ENCODE results near the gene BSG. TPM values are rescaled to one million over a fixed set of nuclear protein-coding genes. Genes with fewer than 3 reads are reported as not detected.
A peak's percentile ranks its signal among the peaks of the same experiment; 100 is the strongest.

The BSG gene
- total RNA-seq, 1 donor from 2014 or later, result 366 TPM

GRCh38 chr19:566844-567243, 5.6 kb upstream of the BSG start:
- H3K27me3 ChIP-seq (ENCODE audit: low read depth), result no peaks in the 10 kb centered on the region
- peak overlapping the region; percentile 27 for H3K4me3 ChIP-seq
- TF ChIP-seq CTCF (IDR thresholded peaks at IDR 0.05), result no peak
- no peaks in the 10 kb centered on the region for H3K36me3 ChIP-seq
- H3K27ac ChIP-seq, result peak overlapping the region; percentile 49
- intact Hi-C loops (cut with DNase I), result no loop called here
- H3K4me1 ChIP-seq, result peaks cover 11% of the 10 kb centered on the region
- no peak for ATAC-seq
- DNase-seq, result no peak
- H3K9me3 ChIP-seq, result no peaks in the 10 kb centered on the region

DNA sequence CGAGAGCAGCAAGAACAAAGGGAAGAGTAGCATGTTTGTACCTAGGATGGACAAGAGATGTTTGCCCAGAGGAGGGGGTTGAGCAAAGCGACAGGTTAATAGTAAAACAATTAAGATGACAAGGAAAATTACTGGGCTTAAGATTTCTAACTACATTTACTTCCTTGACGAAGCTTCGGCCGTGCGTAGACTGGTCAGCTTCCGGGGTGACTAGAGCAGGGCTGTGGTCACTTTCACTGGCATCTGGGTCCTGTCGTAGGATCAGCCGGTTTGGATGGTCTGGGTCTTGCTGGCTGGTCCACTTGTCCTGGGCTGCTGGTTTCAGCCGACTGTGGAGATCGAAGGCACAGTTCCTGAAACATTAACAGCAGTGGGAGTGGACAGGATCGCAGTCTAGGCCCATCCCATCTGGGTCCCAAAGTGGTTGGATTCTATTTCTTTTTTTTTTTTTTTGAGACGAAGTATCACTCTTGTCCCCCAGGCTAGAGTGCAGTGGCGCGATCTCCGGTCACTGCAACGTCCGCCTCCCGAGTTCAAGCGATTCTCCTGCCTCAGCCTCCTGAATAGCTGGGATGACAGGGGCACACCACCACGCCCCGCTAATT, 5.0 kb upstream of the BSG start:
- DNase-seq, result peak; percentile 50
- no peak for ATAC-seq
- Histone ChIP-seq H3K36me3 (no peaks in the 10 kb centered on the region), H3K27me3 (ENCODE audit: low read depth) (no peaks in the 10 kb centered on the region), H3K4me1 (peaks cover 11% of the 10 kb centered on the region), H3K4me3 (no peak overlapping the region), H3K27ac (peak overlapping the region; percentile 49), H3K9me3 (no peaks in the 10 kb centered on the region)
- intact Hi-C loops (cut with DNase I), result no loop called here
- TF ChIP-seq CTCF (IDR thresholded peaks at IDR 0.05), result no peak

DNA sequence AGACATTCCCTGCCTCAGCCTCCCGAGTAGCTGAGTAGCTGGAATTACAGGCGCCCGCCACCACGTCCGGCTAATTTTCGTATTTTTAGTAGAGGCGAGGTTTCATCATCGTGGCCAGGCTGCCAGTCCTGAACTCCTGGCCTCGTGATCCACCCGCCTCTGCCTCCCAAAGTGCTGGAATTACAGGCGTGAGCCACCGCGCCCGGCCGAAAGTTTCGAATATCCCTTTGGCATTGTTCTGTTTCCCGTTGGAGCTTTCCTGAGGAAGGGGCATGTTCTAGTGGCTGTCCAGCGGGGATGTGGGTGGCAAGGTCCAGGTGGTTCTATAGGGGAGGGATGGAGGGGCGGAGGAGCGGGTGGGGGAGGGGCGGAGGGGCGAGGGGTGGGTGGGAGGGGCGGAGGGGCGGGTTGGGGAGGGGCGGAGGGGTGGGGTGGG, 2.1 kb upstream of the BSG start:
- Histone ChIP-seq H3K36me3 (no peaks in the 10 kb centered on the region), H3K9me3 (no peaks in the 10 kb centered on the region), H3K4me1 (peaks cover 32% of the 10 kb centered on the region), H3K27ac (no peak overlapping the region), H3K27me3 (ENCODE audit: low read depth) (no peaks in the 10 kb centered on the region), H3K4me3 (no peak overlapping the region)
- intact Hi-C loops (cut with DNase I), result no loop called here
- DNase-seq (no peak), ATAC-seq (no peak)
- no peak for TF ChIP-seq CTCF (IDR thresholded peaks at IDR 0.05)

GRCh38 chr19:570937-571565, 1.3 kb upstream of the BSG start:
- H3K36me3 ChIP-seq, result no peaks in the 10 kb centered on the region
- ATAC-seq, result peak; percentile 12 to 15
- H3K4me1 ChIP-seq, result peaks cover 40% of the 10 kb centered on the region
- H3K27ac ChIP-seq, result peak overlapping the region; percentile 93
- DNase-seq, result peak; percentile 70
- intact Hi-C loops (cut with DNase I), result no loop called here
- H3K9me3 ChIP-seq, result no peaks in the 10 kb centered on the region
- TF ChIP-seq CTCF (IDR thresholded peaks at IDR 0.05), result no peak
- peak overlapping the region; percentile 96 for H3K4me3 ChIP-seq
- no peaks in the 10 kb centered on the region for H3K27me3 ChIP-seq (ENCODE audit: low read depth)

DNA sequence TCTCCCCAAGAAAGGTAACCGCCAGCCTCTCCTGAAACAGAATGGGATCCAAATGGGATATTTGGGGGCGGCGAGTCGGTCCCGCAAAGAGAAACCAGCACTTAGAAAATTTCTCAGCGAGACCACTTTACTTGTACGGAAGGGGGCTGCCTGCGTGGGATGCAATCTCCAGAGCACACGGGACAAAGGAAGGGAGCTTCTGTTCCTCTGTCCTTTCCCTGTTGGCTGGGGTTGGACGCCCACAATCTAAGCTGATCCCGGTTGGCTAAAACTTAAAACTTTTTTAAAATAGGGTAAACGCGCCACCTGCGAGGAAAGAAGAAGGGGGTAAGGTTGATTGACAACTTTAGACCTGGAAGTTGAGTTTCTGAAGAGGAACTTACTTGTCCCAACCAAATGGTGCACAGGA, 826 bp upstream of the BSG start:
- Histone ChIP-seq H3K4me1 (peaks cover 45% of the 10 kb centered on the region), H3K27me3 (ENCODE audit: low read depth) (no peaks in the 10 kb centered on the region), H3K36me3 (no peaks in the 10 kb centered on the region), H3K27ac (peak overlapping the region; percentile 93), H3K4me3 (peak overlapping the region; percentile 96), H3K9me3 (no peaks in the 10 kb centered on the region)
- intact Hi-C loops (cut with DNase I), result no loop called here
- DNase-seq (no peak), ATAC-seq (peak in 1 of 2 donors; percentile 15)
- TF ChIP-seq CTCF (IDR thresholded peaks at IDR 0.05), result no peak
